IMR-90 (cell line): ENCODE measurements around the gene HHLA2. TPM values are rescaled to one million over a fixed set of nuclear protein-coding genes. Genes with fewer than 3 reads are reported as not detected.

Experiments
- ATAC-seq: fragments of 200-7000 bp; cut with Tn5 transposase; 2 replicates; pipeline ENCODE4 v1.9.1; 2020; ENCODE audit warnings: low read depth, mild to moderate bottlenecking, moderate library complexity
- BruUV-seq: library from RNA; stranded (reverse); fragments of 400-500 nt; replicated peaks from 2 replicates; lab custom pipeline; 2021; lab: Mats Ljungman, UMichigan
- CTCF ChIA-PET: fragments of 300-600 bp; formaldehyde crosslinking; extraction: SDS; loops from one replicate; lab custom pipeline; 2021; ENCODE audit warnings: antibody characterized with exemption; lab: Yijun Ruan, JAX
- POLR2A ChIA-PET: fragments of 300-600 bp; sonication (Branson Sonifier 250); formaldehyde crosslinking; loops from one replicate; lab custom pipeline; 2022; ENCODE audit warnings: antibody characterized with exemption; ENCODE audit not compliant: unreplicated experiment; lab: Charles Lee
- DNase-seq: peaks from one replicate; pipeline ENCODE4 v3.0.0; 2013
- H2AFZ ChIP-seq: replicated peaks from 2 replicates; pipeline ENCODE3; 2013; ENCODE audit warnings: low read length, mild to moderate bottlenecking; ENCODE audit not compliant: poor library complexity
- H2AK5ac ChIP-seq: 2 replicates; pipeline ENCODE4 v1.6.1; 2013; ENCODE audit warnings: low read depth, low read length, inconsistent platforms
- H2AK9ac ChIP-seq: replicated peaks from 2 replicates; pipeline ENCODE3; 2013; ENCODE audit warnings: mild to moderate bottlenecking, low read depth, low read length, moderate library complexity; ENCODE audit not compliant: poor library complexity
- H2BK120ac ChIP-seq: 2 replicates; pipeline ENCODE4 v1.6.1; 2013; ENCODE audit warnings: low read depth, low read length, inconsistent platforms
- H2BK15ac ChIP-seq: 3 replicates; pipeline ENCODE4 v1.6.1; 2013; ENCODE audit warnings: low read depth, low read length, inconsistent platforms
- H2BK20ac ChIP-seq: 2 replicates; pipeline ENCODE4 v1.6.1; 2013; ENCODE audit warnings: low read depth, mild to moderate bottlenecking, inconsistent platforms, low read length, moderate library complexity
- H2BK5ac ChIP-seq: 2 replicates; pipeline ENCODE4 v1.6.1; 2013; ENCODE audit warnings: mild to moderate bottlenecking, low read depth, low read length, inconsistent platforms; ENCODE audit not compliant: poor library complexity, severe bottlenecking
- H3K14ac ChIP-seq: replicated peaks from 2 replicates; pipeline ENCODE4 v1.6.1; 2013; ENCODE audit warnings: low read depth, low read length, inconsistent platforms
- H3K18ac ChIP-seq: 2 replicates; pipeline ENCODE4 v1.6.1; 2013; ENCODE audit warnings: low read depth, low read length, control low read depth
- H3K23ac ChIP-seq: 2 replicates; pipeline ENCODE4 v1.6.1; 2013; ENCODE audit warnings: low read depth, low read length, inconsistent platforms
- H3K27ac ChIP-seq: 2 replicates; pipeline ENCODE4 v1.5.1; 2013; ENCODE audit warnings: mild to moderate bottlenecking, control low read depth, low read length; ENCODE audit not compliant: insufficient read depth
- H3K27me3 ChIP-seq: 2 replicates; pipeline ENCODE4 v1.6.1; 2013; ENCODE audit warnings: low read length; ENCODE audit not compliant: control insufficient read depth, insufficient read depth
- H3K36me3 ChIP-seq: 2 replicates; pipeline ENCODE4 v1.6.1; 2013; ENCODE audit warnings: low read length, mixed read lengths; ENCODE audit not compliant: control insufficient read depth, insufficient read depth
- H3K4ac ChIP-seq: 2 replicates; pipeline ENCODE4 v1.6.1; 2013; ENCODE audit warnings: low read depth, low read length, inconsistent platforms
- H3K4me1 ChIP-seq: 2 replicates; pipeline ENCODE4 v1.6.1; 2013; ENCODE audit warnings: low read length, mixed read lengths; ENCODE audit not compliant: control insufficient read depth, insufficient read depth
- H3K4me2 ChIP-seq: 2 replicates; pipeline ENCODE4 v1.6.1; 2013; ENCODE audit warnings: low read depth, mild to moderate bottlenecking, control low read depth, low read length, moderate library complexity
- H3K4me3 ChIP-seq: 2 replicates; pipeline ENCODE4 v1.5.1; 2013; ENCODE audit warnings: low read depth, mild to moderate bottlenecking, control low read depth, low read length, moderate library complexity; ENCODE audit not compliant: insufficient read depth
- H3K56ac ChIP-seq: 2 replicates; pipeline ENCODE4 v1.6.1; 2013; ENCODE audit warnings: low read length, inconsistent platforms; ENCODE audit not compliant: insufficient read depth; ENCODE audit errors: extremely low read depth
- H3K79me1 ChIP-seq, 2 experiments: 2 replicates each; pipeline ENCODE4 v1.6.1; 2013; ENCODE audit warnings: low read length in 2 of 2, inconsistent platforms in 1 of 2, low read depth in 1 of 2
- H3K9ac ChIP-seq: 2 replicates; pipeline ENCODE4 v1.6.1; 2013; ENCODE audit warnings: low read depth, low read length, control low read depth
- H3K9me1 ChIP-seq: 2 replicates; pipeline ENCODE4 v1.6.1; 2013; ENCODE audit warnings: low read length, inconsistent platforms; ENCODE audit not compliant: insufficient read depth
- H3K9me3 ChIP-seq: 2 replicates; pipeline ENCODE4 v1.6.1; 2013; ENCODE audit warnings: low read length; ENCODE audit not compliant: control insufficient read depth, insufficient read depth
- H4K20me1 ChIP-seq: 2 replicates; pipeline ENCODE4 v1.6.1; 2013; ENCODE audit warnings: low read length, inconsistent platforms; ENCODE audit not compliant: insufficient read depth
- H4K5ac ChIP-seq: 2 replicates; pipeline ENCODE4 v1.6.1; 2013; ENCODE audit warnings: mild to moderate bottlenecking, low read depth, low read length, control low read depth
- H4K8ac ChIP-seq, 2 experiments: 2 replicates each; pipeline ENCODE4 v1.6.1; 2013; ENCODE audit warnings: low read depth in 2 of 2, low read length in 2 of 2, control low read depth in 1 of 2, inconsistent platforms in 1 of 2
- H4K91ac ChIP-seq: 2 replicates; pipeline ENCODE4 v1.6.1; 2013; ENCODE audit warnings: low read depth, low read length, inconsistent platforms; ENCODE audit not compliant: insufficient read depth
- BHLHE40 ChIP-seq: fragments of 150-350 bp; IDR thresholded peaks from 2 replicates; pipeline ENCODE4 v1.6.1; 2016; ENCODE audit warnings: mild to moderate bottlenecking, low read depth, low read length
- CEBPB ChIP-seq: IDR thresholded peaks from 2 replicates; pipeline ENCODE4 v1.6.1; 2012; ENCODE audit warnings: low read depth, low read length, improper control_type of control experiment
- CHD1 ChIP-seq: IDR thresholded peaks from 2 replicates; pipeline ENCODE4 v1.6.1; 2012; ENCODE audit warnings: low read depth, low read length, improper control_type of control experiment
- CTCF ChIP-seq: conservative IDR thresholded peaks from 2 replicates; pipeline ENCODE4 v1.5.1; 2012; ENCODE audit warnings: mild to moderate bottlenecking, low read depth, low read length, improper control_type of control experiment
- ELK1 ChIP-seq: fragments of 150-350 bp; IDR thresholded peaks from 2 replicates; pipeline ENCODE4 v1.6.1; 2016; ENCODE audit warnings: low read depth, mild to moderate bottlenecking, low read length, moderate library complexity, borderline replicate concordance
- FOS ChIP-seq: fragments of 150-350 bp; IDR thresholded peaks from 2 replicates; pipeline ENCODE4 v1.6.1; 2016; ENCODE audit warnings: low read depth, low read length
- MAFK ChIP-seq: IDR thresholded peaks from 2 replicates; pipeline ENCODE4 v1.6.1; 2012; ENCODE audit warnings: low read depth, low read length, improper control_type of control experiment
- NFE2L2 ChIP-seq: fragments of 150-350 bp; IDR thresholded peaks from 2 replicates; pipeline ENCODE4 v1.6.1; 2016; ENCODE audit warnings: low read depth, mild to moderate bottlenecking, low read length
- POLR2A ChIP-seq: IDR thresholded peaks from 2 replicates; pipeline ENCODE4 v1.6.1; 2012; ENCODE audit warnings: mild to moderate bottlenecking, low read depth, low read length
- RAD21 ChIP-seq: IDR thresholded peaks from 2 replicates; pipeline ENCODE4 v1.6.1; 2012; ENCODE audit warnings: low read length, improper control_type of control experiment
- SMC3 ChIP-seq: fragments of 150-350 bp; IDR thresholded peaks from 2 replicates; pipeline ENCODE4 v1.6.1; 2016; ENCODE audit warnings: low read depth, mild to moderate bottlenecking, antibody characterized with exemption, low read length, moderate library complexity
- WGBS, 2 experiments: methylation state at CpG; one replicate each; pipeline versions ENCODE4 v1.1.5 to v1.1.7; 2013; ENCODE audit warnings: missing lambda C conversion rate in 2 of 2; ENCODE audit not compliant: insufficient read length in 1 of 2; ENCODE audit errors: extremely low coverage in 2 of 2; 5-methylcytosine and 5-hydroxymethylcytosine counted together
- dilution Hi-C: fragments of 300-500 bp; cut with HindIII; formaldehyde crosslinking; loops from one replicate; pipeline ENCODE4 v1.14.3; 2018; ENCODE audit warnings: low sequenced_read_pairs; ENCODE audit not compliant: unreplicated experiment
- in situ Hi-C: fragments of 300-500 bp; cut with MboI; formaldehyde crosslinking; loops from 3 replicates; pipeline ENCODE4 v1.14.3; 2019; ENCODE audit warnings: low sequenced_read_pairs, inconsistent platforms, mixed read lengths
- intact Hi-C: fragments of 100-400 bp; cut with micrococcal nuclease; formaldehyde crosslinking; loops from 2 replicates; pipeline ENCODE4 v1.10.0; 2022
- polyA plus RNA-seq, 3 experiments: library from polyadenylated mRNA; depleted of rRNA; stranded (reverse); fragments of >200 nt; gene quantifications; 2 replicates each; pipeline ENCODE4 v1.2.3, GENCODE V29; 2012; ENCODE audit warnings: low replicate concordance in 1 of 3
- total RNA-seq: library from RNA; depleted of rRNA; stranded (reverse); fragments of >200 nt; gene quantifications from 2 replicates; pipeline ENCODE4 v1.2.3, GENCODE V29; 2012

The HHLA2 gene
- total and polyA plus RNA-seq, 2 of the 4 experiments (the other 2 are of a cell fraction): not detected

GRCh38 chr3:108296239-108296638 lies at the start of gene HHLA2 (continued):
- no peak for TF ChIP-seq NFE2L2
- no peak for TF ChIP-seq RAD21
- no peak for TF ChIP-seq MAFK

GRCh38 chr3:108250626-108251025 lies 45.7 kb upstream of the HHLA2 start:
- Histone ChIP-seq H4K5ac (no peak overlapping the region), H3K4me2 (no peak overlapping the region), H2BK15ac (no peak overlapping the region), H3K27ac (no peak overlapping the region), H3K18ac (no peak overlapping the region), H3K4ac (no peak overlapping the region), H3K4me1 (no peaks in the 10 kb centered on the region), H2AK9ac (no peak overlapping the region), H3K79me1 (no peaks in the 10 kb centered on the region), H3K23ac (no peak overlapping the region), H2BK120ac (no peak overlapping the region), H4K8ac (no peak overlapping the region), H2AFZ (no peak overlapping the region), H3K9ac (no peak overlapping the region), H2BK20ac (no peak overlapping the region), H3K14ac (no peak overlapping the region), H3K56ac (no peak overlapping the region), H2BK5ac (no peak overlapping the region), H3K36me3 (no peaks in the 10 kb centered on the region), H4K20me1 (no peaks in the 10 kb centered on the region), H3K27me3 (no peaks in the 10 kb centered on the region), H4K91ac (no peak overlapping the region), H2AK5ac (no peak overlapping the region), H3K9me3 (no peaks in the 10 kb centered on the region), H3K4me3 (no peak overlapping the region), H3K9me1 (no peaks in the 10 kb centered on the region)
- TF ChIP-seq CTCF (no peak), BHLHE40 (no peak), SMC3 (no peak), RAD21 (no peak), CEBPB (no peak), NFE2L2 (no peak), ELK1 (no peak), MAFK (no peak), FOS (no peak), CHD1 (no peak), POLR2A (no peak)
- no TSS peak for BruUV-seq
- no peak for ATAC-seq
- intact Hi-C loops: no loop called here
- in situ Hi-C loops: no loop called here
- no peak for DNase-seq
- ChIA-PET POLR2A (no interaction called here), CTCF (no interaction called here)
- dilution Hi-C loops: no loop called here
- WGBS, 2 experiments: no CpG with 5 or more reads among the region's 2 CpGs
